Activated T-helper 17 cell treated with anti-CD3 and anti-CD28 coated beads, Interleukin-2, amount 50 U/mL, for 72 hours (primary cell): ENCODE measurements around the gene NEK10. TPM values are rescaled to one million over a fixed set of nuclear protein-coding genes. Genes with fewer than 3 reads are reported as not detected.

Experiments
- ATAC-seq: fragments of 150-1000 bp; cut with Tn5 transposase; replicated peaks from 2 replicates; pipeline ENCODE4 v1.10.0; 2021; ENCODE audit warnings: mild to moderate bottlenecking, moderate library complexity
- H3K27ac Mint-ChIP-seq: one replicate; pipeline ENCODE4 v1.8.0; 2022; ENCODE audit warnings: mixed read lengths
- H3K27me3 Mint-ChIP-seq: one replicate; pipeline ENCODE4 v1.8.0; 2022; ENCODE audit warnings: mixed read lengths
- H3K36me3 Mint-ChIP-seq: one replicate; pipeline ENCODE4 v1.8.0; 2022; ENCODE audit warnings: low read depth, mild to moderate bottlenecking, mixed read lengths
- H3K4me1 Mint-ChIP-seq: one replicate; pipeline ENCODE4 v1.8.0; 2022; ENCODE audit warnings: mixed read lengths
- H3K4me3 Mint-ChIP-seq: one replicate; pipeline ENCODE4 v1.8.0; 2022; ENCODE audit warnings: mild to moderate bottlenecking, mixed read lengths
- H3K9me3 Mint-ChIP-seq: one replicate; pipeline ENCODE4 v1.8.0; 2022; ENCODE audit warnings: mixed read lengths
- total RNA-seq, 2 donors: library from RNA; stranded (reverse); gene quantifications; one replicate each; pipeline ENCODE4 v1.2.3, GENCODE V29; 2022

The NEK10 gene
- total RNA-seq, 2 donors from 2014 or later, result 0.61 to 1.6 TPM

DNA sequence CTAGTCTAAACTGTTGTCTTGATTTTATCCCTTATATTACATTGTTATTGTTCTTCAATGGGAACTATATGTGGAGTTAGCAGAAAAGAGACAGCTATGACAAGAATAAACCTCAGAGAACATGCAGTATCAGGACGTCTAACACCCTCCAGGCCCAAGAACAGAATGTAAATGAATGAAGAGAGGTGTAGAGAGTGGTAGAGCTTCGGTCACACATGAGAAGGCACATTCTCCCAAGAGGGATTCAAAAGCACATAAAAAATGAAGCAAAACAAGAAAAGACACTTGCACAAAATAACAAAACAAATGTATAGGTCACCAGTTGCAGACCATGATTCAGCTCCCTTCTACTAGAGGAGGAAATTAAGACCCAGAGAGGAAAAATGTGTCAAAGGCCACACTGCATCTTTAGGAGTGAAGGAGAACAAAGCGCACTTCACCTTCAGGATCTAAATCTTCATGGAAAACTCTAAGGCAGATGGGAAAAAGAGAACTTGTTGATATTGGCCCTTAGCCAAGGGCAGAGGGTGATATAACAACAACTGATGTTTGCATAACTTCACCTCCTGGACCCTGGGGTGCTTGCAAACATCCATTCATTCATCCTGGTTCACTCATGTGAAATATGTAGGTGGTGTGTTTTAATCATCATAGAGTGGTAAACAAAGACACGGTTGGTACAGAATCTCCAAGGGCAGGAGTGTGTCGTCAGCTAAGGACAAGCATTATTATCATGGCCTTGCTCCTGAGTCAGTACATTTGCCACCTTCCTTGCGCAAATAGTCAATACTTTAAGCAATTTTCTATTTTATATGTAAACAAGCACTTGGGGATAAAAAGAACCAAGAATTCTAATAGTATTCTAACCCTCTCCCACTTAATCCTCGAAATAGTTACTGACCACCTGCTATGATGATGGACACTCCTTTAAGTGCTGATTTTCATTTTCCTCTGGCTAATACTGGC is 8.8 kb downstream of the NEK10 start:
- no peaks in the 10 kb centered on the region for H3K27me3 Mint-ChIP-seq
- no peaks in the 10 kb centered on the region for H3K9me3 Mint-ChIP-seq
- no peak for ATAC-seq
- peak overlapping the region; percentile 55 for H3K4me3 Mint-ChIP-seq
- no peak overlapping the region for H3K27ac Mint-ChIP-seq
- peaks cover 6% of the 10 kb centered on the region for H3K4me1 Mint-ChIP-seq
- H3K36me3 Mint-ChIP-seq, result no peaks in the 10 kb centered on the region

GRCh38 chr3:27358372-27358771 is 10.8 kb downstream of the NEK10 start:
- H3K4me1 Mint-ChIP-seq, result peaks cover 13% of the 10 kb centered on the region
- no peak overlapping the region for H3K27ac Mint-ChIP-seq
- ATAC-seq, result no peak
- H3K27me3 Mint-ChIP-seq, result no peaks in the 10 kb centered on the region
- H3K4me3 Mint-ChIP-seq, result peak overlapping the region; percentile 55
- H3K9me3 Mint-ChIP-seq, result no peaks in the 10 kb centered on the region
- H3K36me3 Mint-ChIP-seq, result no peaks in the 10 kb centered on the region

- Mint-ChIP-seq H3K36me3 (no peaks in the 10 kb centered on the region), H3K4me1 (peaks cover 13% of the 10 kb centered on the region), H3K9me3 (no peaks in the 10 kb centered on the region), H3K27me3 (no peaks in the 10 kb centered on the region), H3K27ac (no peak overlapping the region), H3K4me3 (peak overlapping the region; percentile 55)
- peak; percentile 89 for ATAC-seq
These were observed 11.4 kb downstream of the NEK10 start for GRCh38 chr3:27357665-27358258.

DNA sequence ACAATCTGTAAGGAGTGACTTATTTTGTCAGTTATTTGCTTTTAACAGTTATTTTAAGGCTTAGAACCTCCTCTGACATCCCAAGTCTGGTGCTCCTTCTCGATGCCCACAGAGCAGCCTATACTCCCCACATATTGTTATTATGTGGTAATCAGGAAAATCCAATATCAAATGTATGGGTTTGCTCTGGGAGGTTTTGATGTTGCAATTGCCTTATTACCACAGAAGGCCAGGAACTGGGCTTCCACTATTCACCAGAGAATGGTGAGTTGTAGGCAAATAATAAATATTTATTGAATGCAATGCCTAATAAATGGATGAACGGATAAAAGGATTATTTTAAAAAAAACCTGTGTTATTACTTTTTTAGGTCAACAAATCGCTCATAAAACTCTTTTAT is 12.2 kb downstream of the NEK10 start:
- Mint-ChIP-seq H3K27me3 (no peaks in the 10 kb centered on the region), H3K9me3 (no peaks in the 10 kb centered on the region)
- ATAC-seq, result no peak

GRCh38 chr3:27354588-27355203 is 14.5 kb downstream of the NEK10 start:
- ATAC-seq, result no peak
- no peaks in the 10 kb centered on the region for H3K27me3 Mint-ChIP-seq
- H3K4me3 Mint-ChIP-seq, result no peak overlapping the region
- no peaks in the 10 kb centered on the region for H3K36me3 Mint-ChIP-seq
- H3K9me3 Mint-ChIP-seq, result no peaks in the 10 kb centered on the region
- no peak overlapping the region for H3K27ac Mint-ChIP-seq
- H3K4me1 Mint-ChIP-seq, result peaks cover 21% of the 10 kb centered on the region

More for the DNA sequence above, 12.2 kb downstream of the NEK10 start:
- Mint-ChIP-seq H3K27ac (no peak overlapping the region), H3K4me3 (no peak overlapping the region), H3K36me3 (no peaks in the 10 kb centered on the region), H3K4me1 (peaks cover 13% of the 10 kb centered on the region)

- no peaks in the 10 kb centered on the region for H3K36me3 Mint-ChIP-seq
- no peaks in the 10 kb centered on the region for H3K27me3 Mint-ChIP-seq
- no peak for ATAC-seq
- H3K4me1 Mint-ChIP-seq, result peaks cover 26% of the 10 kb centered on the region
- H3K4me3 Mint-ChIP-seq, result peak overlapping the region; percentile 11
- no peaks in the 10 kb centered on the region for H3K9me3 Mint-ChIP-seq
- no peak overlapping the region for H3K27ac Mint-ChIP-seq
These were observed 15.0 kb downstream of the NEK10 start for GRCh38 chr3:27354161-27354560.

DNA sequence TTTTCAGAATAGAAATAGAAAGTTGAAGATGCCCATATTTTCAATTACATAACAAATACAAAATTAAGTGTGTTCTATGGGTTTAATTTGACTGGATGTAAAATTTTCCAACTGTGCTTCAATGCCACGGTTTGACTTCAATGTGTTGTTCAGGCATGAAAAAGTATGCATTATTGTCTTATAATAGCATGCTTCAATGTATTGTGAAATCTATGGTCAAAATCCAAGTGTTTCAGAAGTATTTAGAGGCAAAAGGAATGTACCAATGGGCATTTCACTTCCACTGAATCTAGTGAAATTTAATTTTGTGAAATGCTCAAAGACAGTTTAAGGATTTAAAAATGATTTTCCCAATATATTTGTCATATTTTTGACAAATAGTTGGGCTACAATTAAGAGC is 16.0 kb downstream of the NEK10 start:
- Mint-ChIP-seq H3K9me3 (no peaks in the 10 kb centered on the region), H3K4me3 (no peak overlapping the region), H3K36me3 (no peaks in the 10 kb centered on the region), H3K4me1 (peaks cover 27% of the 10 kb centered on the region), H3K27ac (no peak overlapping the region), H3K27me3 (no peaks in the 10 kb centered on the region)
- ATAC-seq, result no peak

- no peak overlapping the region for H3K27ac Mint-ChIP-seq
These were observed 17.1 kb downstream of the NEK10 start for GRCh38 chr3:27352047-27352446.

GRCh38 chr3:27349832-27350231 is 19.4 kb downstream of the NEK10 start:
- peak overlapping the region; percentile 68 for H3K4me3 Mint-ChIP-seq
- no peaks in the 10 kb centered on the region for H3K36me3 Mint-ChIP-seq
- H3K9me3 Mint-ChIP-seq, result no peaks in the 10 kb centered on the region
- ATAC-seq, result peak; percentile 63
- H3K4me1 Mint-ChIP-seq, result peaks cover 33% of the 10 kb centered on the region
- H3K27me3 Mint-ChIP-seq, result no peaks in the 10 kb centered on the region
- peak overlapping the region; percentile 68 for H3K27ac Mint-ChIP-seq

More at GRCh38 chr3:27352047-27352446, 17.1 kb downstream of the NEK10 start:
- peak overlapping the region; percentile 1 for H3K4me3 Mint-ChIP-seq
- no peak for ATAC-seq
- peaks cover 27% of the 10 kb centered on the region for H3K4me1 Mint-ChIP-seq
- no peaks in the 10 kb centered on the region for H3K27me3 Mint-ChIP-seq
- no peaks in the 10 kb centered on the region for H3K9me3 Mint-ChIP-seq
- H3K36me3 Mint-ChIP-seq, result no peaks in the 10 kb centered on the region

GRCh38 chr3:27345959-27346865 is 23.0 kb downstream of the NEK10 start:
- Mint-ChIP-seq H3K27ac (peak overlapping the region; percentile 65), H3K27me3 (no peaks in the 10 kb centered on the region), H3K4me3 (peak overlapping the region; percentile 46), H3K36me3 (no peaks in the 10 kb centered on the region), H3K4me1 (peaks cover 25% of the 10 kb centered on the region), H3K9me3 (no peaks in the 10 kb centered on the region)
- no peak for ATAC-seq

DNA sequence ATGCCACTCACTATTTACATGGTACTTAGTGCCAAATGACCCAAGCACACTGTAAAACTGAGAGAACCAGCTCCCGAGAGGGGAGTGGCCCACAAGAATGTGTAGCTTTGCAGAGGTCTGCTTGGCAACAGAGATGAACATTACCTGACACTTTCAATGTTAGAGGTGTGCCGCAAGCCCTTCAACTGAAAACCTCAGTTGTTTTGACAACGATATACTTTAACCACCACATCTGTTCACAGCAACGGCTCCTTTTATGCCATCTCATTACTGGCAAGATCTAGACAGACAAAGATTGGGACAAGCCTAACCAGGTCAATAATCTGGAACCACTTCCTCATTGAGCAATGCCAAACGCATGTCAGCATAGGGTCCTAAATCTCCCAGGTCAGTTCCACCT is 23.7 kb downstream of the NEK10 start:
- H3K4me1 Mint-ChIP-seq, result peaks cover 26% of the 10 kb centered on the region
- H3K27ac Mint-ChIP-seq, result peak overlapping the region; percentile 65
- ATAC-seq, result peak; percentile 76
- H3K36me3 Mint-ChIP-seq, result no peaks in the 10 kb centered on the region
- no peaks in the 10 kb centered on the region for H3K27me3 Mint-ChIP-seq
- no peaks in the 10 kb centered on the region for H3K9me3 Mint-ChIP-seq
- H3K4me3 Mint-ChIP-seq, result peak overlapping the region; percentile 46

GRCh38 chr3:27345045-27345444 is 24.1 kb downstream of the NEK10 start:
- peak overlapping the region; percentile 65 for H3K27ac Mint-ChIP-seq
- peaks cover 27% of the 10 kb centered on the region for H3K4me1 Mint-ChIP-seq
- no peaks in the 10 kb centered on the region for H3K27me3 Mint-ChIP-seq
- H3K4me3 Mint-ChIP-seq, result peak overlapping the region; percentile 46
- no peaks in the 10 kb centered on the region for H3K9me3 Mint-ChIP-seq
- no peak for ATAC-seq
- H3K36me3 Mint-ChIP-seq, result no peaks in the 10 kb centered on the region

DNA sequence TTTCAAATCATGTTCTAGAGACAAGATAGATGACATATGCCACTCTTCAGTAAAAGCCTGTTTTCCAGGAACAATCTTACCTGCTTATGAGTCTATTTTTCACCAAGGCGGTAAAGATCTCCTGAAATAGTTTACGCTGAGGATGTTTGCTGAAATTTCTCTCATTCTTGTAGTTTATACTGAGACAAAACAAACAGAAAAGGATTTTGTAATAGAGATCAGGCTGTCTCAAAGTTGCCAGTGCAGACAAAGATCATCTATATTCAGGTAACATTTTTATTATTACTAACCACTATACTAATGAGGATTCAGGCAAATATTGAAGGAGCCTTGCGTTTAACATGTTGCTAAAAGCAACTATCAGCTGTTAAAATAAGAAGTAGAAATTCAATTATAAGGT is 25.0 kb downstream of the NEK10 start:
- Mint-ChIP-seq H3K27ac (no peak overlapping the region), H3K4me1 (peaks cover 20% of the 10 kb centered on the region)

GRCh38 chr3:27342267-27342666 is 26.9 kb downstream of the NEK10 start:
- no peak for ATAC-seq
- Mint-ChIP-seq H3K27ac (no peak overlapping the region), H3K4me1 (peaks cover 19% of the 10 kb centered on the region), H3K4me3 (no peak overlapping the region), H3K27me3 (no peaks in the 10 kb centered on the region), H3K36me3 (no peaks in the 10 kb centered on the region), H3K9me3 (no peaks in the 10 kb centered on the region)

More for the DNA sequence above, 25.0 kb downstream of the NEK10 start:
- Mint-ChIP-seq H3K9me3 (no peaks in the 10 kb centered on the region), H3K4me3 (no peak overlapping the region), H3K27me3 (no peaks in the 10 kb centered on the region), H3K36me3 (no peaks in the 10 kb centered on the region)
- no peak for ATAC-seq
